RWPE1 (cell line): ENCODE data around the gene SUCLG1.

Experiments used
- CTCF ChIA-PET: fragments of 350-600 bp; sonication (Branson Sonifier 250); formaldehyde crosslinking; extraction: SDS; loops from one replicate; lab custom pipeline; 2021; lab: Yijun Ruan, JAX
- POLR2A ChIA-PET: fragments of 400-600 bp; formaldehyde crosslinking; extraction: SDS; loops from one replicate; lab custom pipeline; 2020; ENCODE audit warnings: antibody characterized with exemption; ENCODE audit not compliant: low non-redundant PET; lab: Yijun Ruan, JAX
- DNase-seq: peaks from one replicate; pipeline ENCODE4 v3.0.0; 2012; ENCODE audit warnings: low spot score
- H3K27ac ChIP-seq: fragments of 450-650 bp; 2 replicates; pipeline ENCODE4 v1.5.1; 2017
- TF ChIP-seq, protein P1 (sequence below): fragments of 450-650 bp; conservative IDR thresholded peaks from 2 replicates; pipeline ENCODE4 v1.5.1; 2017; ENCODE audit warnings: low read depth, mild to moderate bottlenecking

The SUCLG1 gene

GRCh38 chr2:84457686-84458085 is 1.4 kb downstream of the SUCLG1 start:
- no peak overlapping the region for H3K27ac ChIP-seq
- ChIA-PET POLR2A (no interaction called here), CTCF (no interaction called here)
- DNase-seq, result no peak
- TF ChIP-seq, protein P1, sequence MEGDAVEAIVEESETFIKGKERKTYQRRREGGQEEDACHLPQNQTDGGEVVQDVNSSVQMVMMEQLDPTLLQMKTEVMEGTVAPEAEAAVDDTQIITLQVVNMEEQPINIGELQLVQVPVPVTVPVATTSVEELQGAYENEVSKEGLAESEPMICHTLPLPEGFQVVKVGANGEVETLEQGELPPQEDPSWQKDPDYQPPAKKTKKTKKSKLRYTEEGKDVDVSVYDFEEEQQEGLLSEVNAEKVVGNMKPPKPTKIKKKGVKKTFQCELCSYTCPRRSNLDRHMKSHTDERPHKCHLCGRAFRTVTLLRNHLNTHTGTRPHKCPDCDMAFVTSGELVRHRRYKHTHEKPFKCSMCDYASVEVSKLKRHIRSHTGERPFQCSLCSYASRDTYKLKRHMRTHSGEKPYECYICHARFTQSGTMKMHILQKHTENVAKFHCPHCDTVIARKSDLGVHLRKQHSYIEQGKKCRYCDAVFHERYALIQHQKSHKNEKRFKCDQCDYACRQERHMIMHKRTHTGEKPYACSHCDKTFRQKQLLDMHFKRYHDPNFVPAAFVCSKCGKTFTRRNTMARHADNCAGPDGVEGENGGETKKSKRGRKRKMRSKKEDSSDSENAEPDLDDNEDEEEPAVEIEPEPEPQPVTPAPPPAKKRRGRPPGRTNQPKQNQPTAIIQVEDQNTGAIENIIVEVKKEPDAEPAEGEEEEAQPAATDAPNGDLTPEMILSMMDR, result no peak

DNA sequence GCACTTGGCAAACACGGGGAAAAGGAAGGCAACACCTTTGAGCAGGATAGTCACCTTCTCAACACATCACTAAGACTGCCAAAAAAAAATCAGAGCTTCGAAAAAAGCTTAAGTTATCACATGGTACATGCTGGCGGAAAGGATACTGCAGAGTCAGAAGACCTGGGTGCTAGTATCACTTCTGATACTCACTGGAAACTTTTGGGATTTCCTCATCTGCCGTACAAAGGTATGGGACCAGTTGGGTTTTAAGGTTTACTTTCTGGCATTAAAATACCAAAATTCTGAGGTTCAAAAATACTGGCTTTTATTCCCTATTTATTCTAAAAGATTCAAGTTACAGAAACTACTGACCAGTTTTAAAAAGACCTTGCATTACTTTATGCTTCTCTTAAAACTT is 2.9 kb downstream of the SUCLG1 start:
- TF ChIP-seq, protein P1, result no peak
- DNase-seq, result no peak
- CTCF ChIA-PET, result interaction anchor here (0.7 kb wide), 1 partner anchor 13 kb away, joined by 3 read pairs; no protein-coding TSS in a partner anchor
- H3K27ac ChIP-seq, result no peak overlapping the region
- POLR2A ChIA-PET, result interaction anchor here (0.7 kb wide), 1 partner anchor 605 kb away, joined by 3 read pairs; no protein-coding TSS in a partner anchor

DNA sequence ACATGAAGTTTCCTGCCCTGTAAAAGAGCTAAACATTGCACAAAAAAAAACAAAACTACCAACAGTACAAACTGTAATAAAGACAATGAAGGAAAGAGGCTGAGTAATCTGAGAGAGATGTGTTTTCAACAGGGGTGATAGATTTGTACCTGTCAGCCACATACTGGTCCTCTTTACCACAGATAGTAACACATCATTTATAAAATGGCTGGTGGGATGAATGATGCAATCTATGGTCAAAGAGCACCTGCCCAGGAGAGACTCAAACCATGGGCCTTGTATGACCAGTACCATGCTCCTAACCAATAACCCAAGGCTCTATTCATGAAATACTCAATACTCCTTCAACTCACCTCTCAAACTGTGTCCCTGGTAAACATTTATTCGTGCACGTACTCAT is 4.5 kb downstream of the SUCLG1 start:
- TF ChIP-seq, protein P1, result no peak
- ChIA-PET CTCF (no interaction called here), POLR2A (no interaction called here)

GRCh38 chr2:84452624-84453023 is 6.5 kb downstream of the SUCLG1 start:
- POLR2A ChIA-PET, result no interaction called here
- no peak for DNase-seq
- no peak overlapping the region for H3K27ac ChIP-seq
- CTCF ChIA-PET, result no interaction called here
- TF ChIP-seq, protein P1, result no peak

More for the DNA sequence above, 4.5 kb downstream of the SUCLG1 start:
- H3K27ac ChIP-seq, result no peak overlapping the region
- DNase-seq, result no peak

DNA sequence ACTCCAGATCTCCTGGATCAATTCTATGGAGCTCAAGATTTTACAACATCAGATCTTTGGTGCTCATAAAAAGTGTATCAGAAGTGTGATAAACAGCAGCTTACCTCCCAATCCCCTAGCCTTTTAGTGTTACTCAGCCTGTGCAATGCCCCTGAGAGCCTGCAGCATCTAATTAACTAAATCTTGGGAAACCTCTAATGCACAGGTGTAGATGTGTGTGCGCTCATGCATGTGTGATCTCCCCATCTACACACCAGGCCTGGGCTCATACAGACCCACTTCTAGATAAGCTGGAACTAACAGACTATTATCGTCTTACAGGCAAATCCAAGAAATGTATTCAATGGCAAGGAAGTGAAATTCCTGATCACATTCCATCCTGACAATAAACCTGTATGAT is 7.5 kb downstream of the SUCLG1 start:
- no peak for DNase-seq
- no peak overlapping the region for H3K27ac ChIP-seq
- CTCF ChIA-PET, result interaction anchor here (0.5 kb wide), 1 partner anchor 552 kb away, joined by 4 read pairs; no protein-coding TSS in a partner anchor
- TF ChIP-seq, protein P1, result no peak
- POLR2A ChIA-PET, result no interaction called here

DNA sequence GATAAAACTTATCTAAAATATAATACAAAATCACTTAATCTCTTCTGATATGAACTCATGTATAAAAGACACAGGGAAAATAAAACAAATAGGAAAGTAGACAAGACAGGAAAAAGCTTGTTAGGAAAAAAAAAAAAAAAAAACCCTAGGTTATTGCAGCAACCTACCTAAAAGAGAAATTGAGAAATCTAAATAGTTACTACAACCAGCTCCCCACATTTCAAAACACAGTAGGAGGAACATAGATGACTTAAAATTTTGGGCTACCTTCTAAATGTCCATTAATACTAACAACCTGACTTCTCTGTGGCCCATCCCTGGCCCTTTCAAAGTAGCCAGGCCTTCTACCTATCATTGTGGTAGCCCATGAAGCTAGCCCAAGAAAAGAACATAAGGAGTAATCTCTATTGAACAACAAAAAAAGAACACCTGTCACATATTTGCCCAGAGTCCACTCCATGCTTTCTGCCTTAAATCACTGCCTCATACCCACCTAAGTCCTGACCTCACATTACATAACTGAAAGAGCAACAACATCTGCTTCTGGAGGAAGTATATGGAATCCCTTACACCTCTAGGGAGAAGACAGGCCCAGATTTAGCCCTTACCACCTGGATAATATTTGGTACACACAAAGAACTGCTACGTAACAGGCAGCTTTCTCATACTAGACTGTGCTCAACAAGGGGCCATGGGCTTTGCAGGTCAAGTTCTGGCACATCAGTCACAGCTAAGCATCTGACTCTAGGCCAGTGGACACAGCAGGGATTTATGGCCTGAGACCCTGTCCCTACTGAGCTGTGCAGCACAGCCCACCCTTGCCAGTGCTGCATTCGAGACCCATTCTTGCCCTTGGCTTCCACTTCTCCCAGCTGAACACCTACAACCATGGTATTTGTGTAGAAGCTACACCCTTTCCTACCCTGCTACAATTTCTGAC is 8.5 kb downstream of the SUCLG1 start:
- no peak for DNase-seq
- TF ChIP-seq, protein P1, result no peak
- ChIA-PET CTCF (interaction anchor here (0.5 kb wide), 1 partner anchor 553 kb away, joined by 4 read pairs; no protein-coding TSS in a partner anchor), POLR2A (no interaction called here)
- no peak overlapping the region for H3K27ac ChIP-seq
